ENCODE results near the gene GAB2.

The GAB2 gene

GRCh38 chr11:78218707-78219492 is 198.7 kb downstream of the GAB2 start:
- DNase-seq: no peak

GRCh38 chr11:78217650-78218541 is 199.7 kb downstream of the GAB2 start:
- DNase-seq: no peak

GRCh38 chr11:78216571-78217287 is 200.9 kb downstream of the GAB2 start:
- no peak for DNase-seq

GRCh38 chr11:78216021-78216420 is 201.6 kb downstream of the GAB2 start:
- DNase-seq: no peak

GRCh38 chr11:78214331-78215194 is 203.1 kb downstream of the GAB2 start:
- DNase-seq: no peak

GRCh38 chr11:78213526-78214330 is 203.9 kb downstream of the GAB2 start:
- DNase-seq: no peak

GRCh38 chr11:78212586-78213371 is 204.8 kb downstream of the GAB2 start:
- no peak for DNase-seq

GRCh38 chr11:78211565-78211964 is 206.1 kb downstream of the GAB2 start:
- no peak for DNase-seq

- no peak for DNase-seq
Measured at GRCh38 chr11:78210000-78210608, 207.5 kb downstream of the GAB2 start.

GRCh38 chr11:78209478-78209877 is 208.1 kb downstream of the GAB2 start:
- no peak for DNase-seq

GRCh38 chr11:78208257-78209165 is 209.1 kb downstream of the GAB2 start:
- no peak for DNase-seq

- no peak for DNase-seq
Measured at GRCh38 chr11:78207532-78208256, 209.9 kb downstream of the GAB2 start.

GRCh38 chr11:78205691-78206090 is 211.9 kb downstream of the GAB2 start:
- DNase-seq: no peak

- no peak for DNase-seq
Measured at GRCh38 chr11:78205256-78205655, 212.4 kb downstream of the GAB2 start.

GRCh38 chr11:78203184-78203583 is 214.4 kb downstream of the GAB2 start:
- DNase-seq: peak; percentile 67 to 90 (median 77)

- DNase-seq: peak; percentile 67 to 90 (median 78)
Measured at GRCh38 chr11:78202733-78203167, 214.9 kb downstream of the GAB2 start.

GRCh38 chr11:78201096-78201818 is 216.4 kb downstream of the GAB2 start:
- DNase-seq: peak in 2 of 6 experiments; percentile 8 to 27
